HepG2 (cell line): ENCODE measurements around the gene FAM118B. TPM values are rescaled to one million over a fixed set of nuclear protein-coding genes. Genes with fewer than 3 reads are reported as not detected.

Experiments used
- HNRNPH1 ChIP-seq: fragments of 200-400 bp; formaldehyde crosslinking; optimal IDR thresholded peaks from 2 replicates; pipeline ENCODE3; 2017; ENCODE audit warnings: mild to moderate bottlenecking, low read depth, low read length
- HNRNPL ChIP-seq: fragments of 200-400 bp; formaldehyde crosslinking; IDR thresholded peaks from 2 replicates; pipeline ENCODE4 v1.6.1; 2017; ENCODE audit warnings: mild to moderate bottlenecking, low read depth, low read length
- KDM5A ChIP-seq: fragments of 200-600 bp; sonication (generic); IDR thresholded peaks from 2 replicates; pipeline ENCODE4 v1.7.0; 2018; ENCODE audit warnings: antibody characterized with exemption, mild to moderate bottlenecking, low read length, borderline replicate concordance
- KMT2B ChIP-seq: IDR thresholded peaks from 2 replicates; pipeline ENCODE4 v1.6.1; 2016; ENCODE audit warnings: missing genetic modification reagents, missing compliant biosample characterization
- NCOA2 ChIP-seq: sonication (generic); formaldehyde crosslinking; IDR thresholded peaks from 2 replicates; pipeline ENCODE4 v1.8.0; 2022; ENCODE audit warnings: inconsistent platforms
- NFYB ChIP-seq: sonication (generic); formaldehyde crosslinking; IDR thresholded peaks from 2 replicates; pipeline ENCODE4 v1.4.0; 2020; ENCODE audit warnings: missing genetic modification reagents
- SMARCC2 ChIP-seq: fragments of 450-650 bp; IDR thresholded peaks from 2 replicates; pipeline ENCODE4 v1.6.1; 2017; ENCODE audit warnings: antibody characterized with exemption, mild to moderate bottlenecking
- TP53 ChIP-seq: sonication (generic); formaldehyde crosslinking; conservative IDR thresholded peaks from 2 replicates; pipeline ENCODE4 v1.4.0; 2020; ENCODE audit warnings: missing genetic modification reagents
- TSC22D2 ChIP-seq: sonication (generic); formaldehyde crosslinking; IDR thresholded peaks from 2 replicates; pipeline ENCODE4 v1.5.1; 2020; ENCODE audit warnings: missing genetic modification reagents, mild to moderate bottlenecking, borderline replicate concordance
- WIZ ChIP-seq: sonication (generic); formaldehyde crosslinking; IDR thresholded peaks from 2 replicates; pipeline ENCODE4 v1.5.1; 2020; ENCODE audit warnings: mild to moderate bottlenecking, missing genetic modification reagents
- YY1 ChIP-seq: IDR thresholded peaks from 2 replicates; pipeline ENCODE4 v1.6.1; 2011; ENCODE audit warnings: low read length, low read depth, moderate library complexity, mild to moderate bottlenecking; ENCODE audit not compliant: insufficient read depth, insufficient replicate concordance
- ZBTB21 ChIP-seq: sonication (generic); formaldehyde crosslinking; IDR thresholded peaks from 2 replicates; pipeline ENCODE4 v1.4.0; 2020; ENCODE audit warnings: missing genetic modification reagents
- ZBTB42 ChIP-seq: sonication (generic); formaldehyde crosslinking; IDR thresholded peaks from 2 replicates; pipeline ENCODE4 v1.5.0; 2020; ENCODE audit warnings: mild to moderate bottlenecking, missing genetic modification reagents
- ZNF292 ChIP-seq: sonication (generic); formaldehyde crosslinking; IDR thresholded peaks from 2 replicates; pipeline ENCODE4 v1.8.1; 2022; ENCODE audit warnings: mild to moderate bottlenecking, low read depth, missing genetic modification reagents, borderline replicate concordance
- ZNF550 ChIP-seq: sonication (generic); formaldehyde crosslinking; IDR thresholded peaks from 2 replicates; pipeline ENCODE4 v1.4.0; 2020; ENCODE audit warnings: mild to moderate bottlenecking, missing genetic modification reagents, borderline replicate concordance
- ZNF564 ChIP-seq: sonication (generic); formaldehyde crosslinking; IDR thresholded peaks from 2 replicates; pipeline ENCODE4 v1.8.1; 2023; ENCODE audit warnings: mild to moderate bottlenecking, missing genetic modification reagents
- ZNF570 ChIP-seq: sonication (generic); formaldehyde crosslinking; IDR thresholded peaks from 2 replicates; pipeline ENCODE4 v1.4.0; 2020; ENCODE audit warnings: mild to moderate bottlenecking, missing genetic modification reagents, borderline replicate concordance
- ZNF619 ChIP-seq: sonication (generic); formaldehyde crosslinking; IDR thresholded peaks from 2 replicates; pipeline ENCODE4 v1.4.0; 2020; ENCODE audit warnings: mild to moderate bottlenecking, missing genetic modification reagents
- polyA plus RNA-seq, 8 experiments: library from polyadenylated mRNA; depleted of rRNA in 3 of 8; stranded (reverse) in 7 of 8; unstranded in 1 of 8; fragments of >200 nt; fragmentation: Illumina TruSeq in 4 of 8; extraction: Trizol in 4 of 8; gene quantifications; 2 replicates each; pipeline versions ENCODE4 v1.2.1 to v1.2.3, GENCODE V29; 2011 to 2016; ENCODE audit warnings: low read depth in 4 of 8, missing spikeins in 1 of 8, mixed read lengths in 1 of 8; ENCODE audit not compliant: insufficient read depth in 1 of 8
- total RNA-seq, 5 experiments: library from RNA; depleted of rRNA; stranded (reverse); fragments of >200 nt; fragmentation: Illumina TruSeq; extraction: Trizol; gene quantifications; 2 replicates each; pipeline ENCODE4 v1.2.3, GENCODE V29; 2016; ENCODE audit warnings: low read depth in 1 of 5
- TF ChIP-seq, protein P1 (sequence below): fragments of 450-650 bp; IDR thresholded peaks from 2 replicates; pipeline ENCODE4 v1.6.1; 2017
- TF ChIP-seq, protein P2 (sequence below): IDR thresholded peaks from 2 replicates; pipeline ENCODE4 v1.6.1; 2016; ENCODE audit warnings: low read depth
- TF ChIP-seq, protein P3 (sequence below): sonication (generic); formaldehyde crosslinking; IDR thresholded peaks from 2 replicates; pipeline ENCODE4 v1.4.0; 2020; ENCODE audit warnings: missing genetic modification reagents
- TF ChIP-seq, protein P4 (sequence below): sonication (generic); formaldehyde crosslinking; IDR thresholded peaks from 2 replicates; pipeline ENCODE4 v1.8.0; 2022; ENCODE audit warnings: mild to moderate bottlenecking, missing genetic modification reagents; ENCODE audit not compliant: insufficient replicate concordance

FAM118B gene
- total and polyA plus RNA-seq, 2 of the 13 experiments (the other 11 are each of a cell fraction or from before 2014, with no cell fraction given): 10.2 to 25.7 TPM

DNA sequence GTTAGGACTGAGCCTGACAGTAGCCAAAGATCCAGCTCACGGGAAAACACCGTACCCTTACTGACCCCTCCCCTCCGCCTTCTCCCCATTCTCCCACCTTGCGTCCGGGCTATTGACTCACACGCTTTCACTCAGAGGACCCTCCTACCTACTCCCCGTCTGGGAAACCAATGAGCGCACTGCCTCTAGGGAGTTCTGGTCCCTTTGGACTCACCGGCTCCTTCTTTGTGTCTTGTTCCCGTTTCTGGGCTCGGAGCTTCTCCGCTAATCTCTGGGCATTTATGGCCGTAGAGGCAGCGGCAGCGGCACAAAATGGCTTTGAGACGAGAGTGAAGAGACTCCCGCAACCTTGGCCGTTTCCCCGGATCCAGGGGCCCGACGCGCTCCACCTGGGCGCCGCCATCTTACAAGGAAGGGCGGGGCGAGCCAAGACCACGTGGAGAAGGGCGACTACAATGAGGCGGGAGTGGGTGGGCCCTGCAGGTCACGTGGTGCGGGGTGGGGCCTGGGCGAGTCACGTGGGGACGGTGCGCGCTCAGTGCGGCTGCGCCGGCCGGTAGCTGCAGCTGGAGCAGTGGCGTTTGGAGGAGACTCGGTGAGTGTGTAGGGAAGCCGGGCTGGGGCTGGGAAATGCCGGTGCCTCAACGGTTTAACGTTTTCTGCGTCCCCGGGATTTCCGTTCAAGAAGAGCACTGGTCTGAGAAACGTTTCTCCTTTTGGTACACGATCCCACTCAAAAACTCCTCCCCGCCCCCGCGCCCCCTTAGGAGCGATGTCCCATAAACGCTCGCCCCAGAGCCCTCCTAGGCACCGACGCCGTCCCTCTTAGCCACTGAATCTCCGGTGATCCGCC, at the start of gene FAM118B, which contains the start of gene RPUSD4 (continued):
- TF ChIP-seq ZNF564 (CRISPR knock-in tag) (no peak), NCOA2 (CRISPR knock-in tag) (peak; percentile 35; the same call in 1 of the 2 replicates), YY1 (peak; percentile 99), HNRNPH1 (no peak), ZNF292 (CRISPR knock-in tag) (0 out of 2 replicates have a peak, but pooled peaks have one; percentile 59), HNRNPL (no peak), KMT2B (CRISPR knock-in tag) (peak; percentile 76), ZNF570 (0 out of 2 replicates have a peak, but pooled peaks have one; percentile 40), NFYB (peak; percentile 62), ZBTB42 (no peak), KDM5A (peak; percentile 96), WIZ (CRISPR knock-in tag) (no peak), SMARCC2 (no peak), ZNF619 (CRISPR knock-in tag) (0 out of 2 replicates have a peak, but pooled peaks have one; percentile 63), ZNF550 (CRISPR knock-in tag) (no peak), ZBTB21 (CRISPR knock-in tag) (no peak), TP53 (CRISPR knock-in tag) (no peak), TSC22D2 (CRISPR knock-in tag) (no peak)
- TF ChIP-seq, protein P1, sequence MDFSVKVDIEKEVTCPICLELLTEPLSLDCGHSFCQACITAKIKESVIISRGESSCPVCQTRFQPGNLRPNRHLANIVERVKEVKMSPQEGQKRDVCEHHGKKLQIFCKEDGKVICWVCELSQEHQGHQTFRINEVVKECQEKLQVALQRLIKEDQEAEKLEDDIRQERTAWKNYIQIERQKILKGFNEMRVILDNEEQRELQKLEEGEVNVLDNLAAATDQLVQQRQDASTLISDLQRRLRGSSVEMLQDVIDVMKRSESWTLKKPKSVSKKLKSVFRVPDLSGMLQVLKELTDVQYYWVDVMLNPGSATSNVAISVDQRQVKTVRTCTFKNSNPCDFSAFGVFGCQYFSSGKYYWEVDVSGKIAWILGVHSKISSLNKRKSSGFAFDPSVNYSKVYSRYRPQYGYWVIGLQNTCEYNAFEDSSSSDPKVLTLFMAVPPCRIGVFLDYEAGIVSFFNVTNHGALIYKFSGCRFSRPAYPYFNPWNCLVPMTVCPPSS: no peak
- TF ChIP-seq, protein P2, sequence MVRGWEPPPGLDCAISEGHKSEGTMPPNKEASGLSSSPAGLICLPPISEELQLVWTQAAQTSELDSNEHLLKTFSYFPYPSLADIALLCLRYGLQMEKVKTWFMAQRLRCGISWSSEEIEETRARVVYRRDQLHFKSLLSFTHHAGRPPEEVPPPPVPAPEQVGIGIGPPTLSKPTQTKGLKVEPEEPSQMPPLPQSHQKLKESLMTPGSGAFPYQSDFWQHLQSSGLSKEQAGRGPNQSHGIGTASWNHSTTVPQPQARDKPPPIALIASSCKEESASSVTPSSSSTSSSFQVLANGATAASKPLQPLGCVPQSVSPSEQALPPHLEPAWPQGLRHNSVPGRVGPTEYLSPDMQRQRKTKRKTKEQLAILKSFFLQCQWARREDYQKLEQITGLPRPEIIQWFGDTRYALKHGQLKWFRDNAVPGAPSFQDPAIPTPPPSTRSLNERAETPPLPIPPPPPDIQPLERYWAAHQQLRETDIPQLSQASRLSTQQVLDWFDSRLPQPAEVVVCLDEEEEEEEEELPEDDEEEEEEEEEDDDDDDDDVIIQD (CRISPR knock-in tag): no peak; the same call in 1 of the 2 replicates
- TF ChIP-seq, protein P3, sequence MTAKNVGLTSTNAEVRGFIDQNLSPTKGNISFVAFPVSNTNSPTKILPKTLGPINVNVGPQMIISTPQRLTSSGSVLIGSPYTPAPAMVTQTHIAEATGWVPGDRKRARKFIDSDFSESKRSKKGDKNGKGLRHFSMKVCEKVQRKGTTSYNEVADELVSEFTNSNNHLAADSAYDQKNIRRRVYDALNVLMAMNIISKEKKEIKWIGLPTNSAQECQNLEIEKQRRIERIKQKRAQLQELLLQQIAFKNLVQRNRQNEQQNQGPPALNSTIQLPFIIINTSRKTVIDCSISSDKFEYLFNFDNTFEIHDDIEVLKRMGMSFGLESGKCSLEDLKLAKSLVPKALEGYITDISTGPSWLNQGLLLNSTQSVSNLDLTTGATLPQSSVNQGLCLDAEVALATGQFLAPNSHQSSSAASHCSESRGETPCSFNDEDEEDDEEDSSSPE (CRISPR knock-in tag): peak; percentile 60
- TF ChIP-seq, protein P4, sequence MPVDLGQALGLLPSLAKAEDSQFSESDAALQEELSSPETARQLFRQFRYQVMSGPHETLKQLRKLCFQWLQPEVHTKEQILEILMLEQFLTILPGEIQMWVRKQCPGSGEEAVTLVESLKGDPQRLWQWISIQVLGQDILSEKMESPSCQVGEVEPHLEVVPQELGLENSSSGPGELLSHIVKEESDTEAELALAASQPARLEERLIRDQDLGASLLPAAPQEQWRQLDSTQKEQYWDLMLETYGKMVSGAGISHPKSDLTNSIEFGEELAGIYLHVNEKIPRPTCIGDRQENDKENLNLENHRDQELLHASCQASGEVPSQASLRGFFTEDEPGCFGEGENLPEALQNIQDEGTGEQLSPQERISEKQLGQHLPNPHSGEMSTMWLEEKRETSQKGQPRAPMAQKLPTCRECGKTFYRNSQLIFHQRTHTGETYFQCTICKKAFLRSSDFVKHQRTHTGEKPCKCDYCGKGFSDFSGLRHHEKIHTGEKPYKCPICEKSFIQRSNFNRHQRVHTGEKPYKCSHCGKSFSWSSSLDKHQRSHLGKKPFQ (CRISPR knock-in tag): no peak
